Ishikawa (cell line): ENCODE measurements around the gene FAM131C.

ENCODE experiments used
- CEBPB ChIP-seq: IDR thresholded peaks from 2 replicates; pipeline ENCODE4 v1.6.1; 2012
- EP300 ChIP-seq: IDR thresholded peaks from 2 replicates; pipeline ENCODE4 v1.6.1; 2012; ENCODE audit warnings: borderline replicate concordance
- FOXM1 ChIP-seq: IDR thresholded peaks from 2 replicates; pipeline ENCODE4 v1.6.1; 2012; ENCODE audit warnings: low read depth, borderline replicate concordance
- RAD21 ChIP-seq: IDR thresholded peaks from 2 replicates; pipeline ENCODE4 v1.6.1; 2012; ENCODE audit warnings: low read depth
- TAF1 ChIP-seq: IDR thresholded peaks from 2 replicates; pipeline ENCODE4 v1.6.1; 2012; ENCODE audit warnings: low read depth, mild to moderate bottlenecking
- YY1 ChIP-seq: IDR thresholded peaks from 2 replicates; pipeline ENCODE4 v1.6.1; 2012; ENCODE audit warnings: low read depth
- TF ChIP-seq, protein P1 (sequence below): IDR thresholded peaks from 2 replicates; pipeline ENCODE4 v1.6.1; 2012; ENCODE audit warnings: low read depth, mild to moderate bottlenecking

DNA sequence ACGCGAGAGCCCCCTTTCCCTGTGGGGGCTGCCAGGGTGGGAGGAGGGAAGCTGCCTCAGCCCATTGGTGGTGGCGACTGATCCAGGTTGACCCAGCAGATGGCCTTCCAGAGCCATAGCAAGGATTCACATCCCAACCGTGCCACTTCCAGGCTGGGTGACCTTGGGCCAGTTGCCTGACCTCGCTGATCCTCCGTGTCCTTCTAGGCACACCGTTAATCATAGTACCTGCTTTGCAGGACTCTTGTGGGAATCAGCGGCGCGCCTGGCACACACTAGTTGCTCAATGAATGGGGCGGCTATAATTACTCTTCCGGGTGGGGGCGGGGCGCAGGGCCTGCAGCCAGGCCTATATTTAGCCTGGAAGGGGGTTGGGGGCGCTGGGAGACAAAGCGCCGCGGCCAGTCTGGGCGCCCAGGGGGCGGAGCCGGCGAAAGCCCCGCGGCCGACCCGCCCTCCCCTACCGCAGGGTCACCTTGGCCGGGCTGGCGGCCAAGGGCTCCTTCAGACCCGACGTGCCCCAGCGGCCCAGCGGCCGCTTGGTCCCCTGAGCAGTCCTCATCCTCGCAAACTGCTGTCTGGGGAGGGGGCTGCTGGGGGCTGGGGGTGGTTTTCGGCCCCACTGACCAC is 60.7 kb downstream of the FAM131C start:
- TF ChIP-seq EP300: no peak; the same call in 1 of the 2 replicates
- no peak for TF ChIP-seq TAF1
- peak; percentile 81 for TF ChIP-seq CEBPB
- no peak for TF ChIP-seq YY1
- no peak for TF ChIP-seq FOXM1
- TF ChIP-seq, protein P1, sequence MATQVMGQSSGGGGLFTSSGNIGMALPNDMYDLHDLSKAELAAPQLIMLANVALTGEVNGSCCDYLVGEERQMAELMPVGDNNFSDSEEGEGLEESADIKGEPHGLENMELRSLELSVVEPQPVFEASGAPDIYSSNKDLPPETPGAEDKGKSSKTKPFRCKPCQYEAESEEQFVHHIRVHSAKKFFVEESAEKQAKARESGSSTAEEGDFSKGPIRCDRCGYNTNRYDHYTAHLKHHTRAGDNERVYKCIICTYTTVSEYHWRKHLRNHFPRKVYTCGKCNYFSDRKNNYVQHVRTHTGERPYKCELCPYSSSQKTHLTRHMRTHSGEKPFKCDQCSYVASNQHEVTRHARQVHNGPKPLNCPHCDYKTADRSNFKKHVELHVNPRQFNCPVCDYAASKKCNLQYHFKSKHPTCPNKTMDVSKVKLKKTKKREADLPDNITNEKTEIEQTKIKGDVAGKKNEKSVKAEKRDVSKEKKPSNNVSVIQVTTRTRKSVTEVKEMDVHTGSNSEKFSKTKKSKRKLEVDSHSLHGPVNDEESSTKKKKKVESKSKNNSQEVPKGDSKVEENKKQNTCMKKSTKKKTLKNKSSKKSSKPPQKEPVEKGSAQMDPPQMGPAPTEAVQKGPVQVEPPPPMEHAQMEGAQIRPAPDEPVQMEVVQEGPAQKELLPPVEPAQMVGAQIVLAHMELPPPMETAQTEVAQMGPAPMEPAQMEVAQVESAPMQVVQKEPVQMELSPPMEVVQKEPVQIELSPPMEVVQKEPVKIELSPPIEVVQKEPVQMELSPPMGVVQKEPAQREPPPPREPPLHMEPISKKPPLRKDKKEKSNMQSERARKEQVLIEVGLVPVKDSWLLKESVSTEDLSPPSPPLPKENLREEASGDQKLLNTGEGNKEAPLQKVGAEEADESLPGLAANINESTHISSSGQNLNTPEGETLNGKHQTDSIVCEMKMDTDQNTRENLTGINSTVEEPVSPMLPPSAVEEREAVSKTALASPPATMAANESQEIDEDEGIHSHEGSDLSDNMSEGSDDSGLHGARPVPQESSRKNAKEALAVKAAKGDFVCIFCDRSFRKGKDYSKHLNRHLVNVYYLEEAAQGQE: no peak
- peak; percentile 22; the same call in 1 of the 2 replicates for TF ChIP-seq RAD21
